H1 (cell line): Measurements from ENCODE around the gene BBS9. TPM values are rescaled to one million over a fixed set of nuclear protein-coding genes. Genes with fewer than 3 reads are reported as not detected.

ENCODE experiments used
- CTCF ChIA-PET: fragments of 300-600 bp; sonication (Branson Sonifier 250); formaldehyde crosslinking; loops from one replicate; lab custom pipeline; 2021; ENCODE audit not compliant: partially characterized antibody; lab: Charles Lee
- POLR2A ChIA-PET: fragments of 300-600 bp; sonication (Branson Sonifier 250); formaldehyde crosslinking; loops from one replicate; lab custom pipeline; 2021; ENCODE audit warnings: inconsistent platforms; ENCODE audit not compliant: partially characterized antibody; lab: Charles Lee
- DNase-seq, 2 experiments: peaks; one replicate each; pipeline versions ENCODE4 v3.0.0 to v3.0.0-alpha.2; 2010 to 2022; ENCODE audit warnings: low spot score in 2 of 2, low read depth in 1 of 2, mixed read lengths in 1 of 2
- FAIRE-seq: peaks from 2 replicates; lab custom pipeline; 2011; peaks lifted over from hg19 to GRCh38; lab: Jason Lieb, UNC
- H2AFZ ChIP-seq: 2 replicates; pipeline ENCODE4 v1.8.1; 2012; ENCODE audit warnings: low read length, inconsistent platforms
- H2AK5ac ChIP-seq: 2 replicates; pipeline ENCODE4 v1.6.1; 2013; ENCODE audit warnings: low read depth, low read length
- H2BK120ac ChIP-seq: replicated peaks from 2 replicates; pipeline ENCODE3; 2013; ENCODE audit warnings: low read depth, low read length, inconsistent platforms
- H2BK12ac ChIP-seq: 2 replicates; pipeline ENCODE4 v1.6.1; 2013; ENCODE audit warnings: low read depth, low read length
- H2BK15ac ChIP-seq: 2 replicates; pipeline ENCODE4 v1.6.1; 2013; ENCODE audit warnings: low read length
- H2BK20ac ChIP-seq: 2 replicates; pipeline ENCODE4 v1.6.1; 2013; ENCODE audit warnings: low read length
- H2BK5ac ChIP-seq: 2 replicates; pipeline ENCODE4 v1.6.1; 2013; ENCODE audit warnings: low read depth, low read length
- H3K14ac ChIP-seq: 2 replicates; pipeline ENCODE4 v1.6.1; 2013; ENCODE audit warnings: inconsistent platforms; ENCODE audit not compliant: insufficient read length
- H3K18ac ChIP-seq: 2 replicates; pipeline ENCODE4 v1.6.1; 2013; ENCODE audit warnings: low read length; ENCODE audit errors: extremely low read depth
- H3K23ac ChIP-seq: 2 replicates; pipeline ENCODE4 v1.6.1; 2013; ENCODE audit warnings: inconsistent platforms; ENCODE audit not compliant: insufficient read length
- H3K23me2 ChIP-seq: 2 replicates; pipeline ENCODE4 v1.6.1; 2013; ENCODE audit warnings: low read depth, low read length
- H3K27ac ChIP-seq: 2 replicates; pipeline ENCODE4 v1.6.1; 2011; ENCODE audit warnings: low read depth, low read length, inconsistent platforms
- H3K27me3 ChIP-seq, 4 experiments: replicated peaks in 1 of 4; 1 replicate in 1 of 4; 2 replicates in 3 of 4; pipeline versions ENCODE4 v1.6.1 to v1.8.1; 2011 to 2013; ENCODE audit warnings: low read length in 3 of 4, mild to moderate bottlenecking in 3 of 4, inconsistent platforms in 2 of 4, mixed read lengths in 2 of 4, moderate library complexity in 1 of 4; ENCODE audit not compliant: control insufficient read depth in 3 of 4, insufficient read depth in 3 of 4; ENCODE audit errors: extremely low read depth in 1 of 4
- H3K36me3 ChIP-seq, 4 experiments: 2 replicates each; pipeline versions ENCODE4 v1.6.1 to v1.8.1; 2011 to 2013; ENCODE audit warnings: mild to moderate bottlenecking in 4 of 4, low read length in 3 of 4, moderate library complexity in 2 of 4, control low read depth in 1 of 4, inconsistent platforms in 1 of 4; ENCODE audit not compliant: insufficient read depth in 4 of 4, control insufficient read depth in 2 of 4
- H3K4ac ChIP-seq: replicated peaks from 2 replicates; pipeline ENCODE3; 2013; ENCODE audit warnings: low read length, low read depth, mixed read lengths, inconsistent platforms; ENCODE audit not compliant: insufficient read length
- H3K4me1 ChIP-seq, 4 experiments: replicated peaks in 1 of 4; 1 replicate in 1 of 4; 2 replicates in 3 of 4; pipeline versions ENCODE4 v1.6.1 to v1.8.1; 2011 to 2013; ENCODE audit warnings: low read length in 3 of 4, inconsistent platforms in 2 of 4, mixed read lengths in 1 of 4; ENCODE audit not compliant: insufficient read depth in 4 of 4, control insufficient read depth in 3 of 4
- H3K4me2 ChIP-seq, 2 experiments: 2 replicates each; pipeline versions ENCODE4 v1.6.1 to v1.8.1; 2011 to 2013; ENCODE audit warnings: low read depth in 2 of 2, low read length in 2 of 2, control low read depth in 1 of 2, inconsistent platforms in 1 of 2, mild to moderate bottlenecking in 1 of 2; ENCODE audit not compliant: insufficient read depth in 1 of 2
- H3K4me3 ChIP-seq, 4 experiments: fragments of 200-600, 300-600 bp in 1 of 4; sonication (generic), shearing (Covaris generic), sonication (Bioruptor Twin) in 1 of 4; 2 replicates each; pipeline versions ENCODE4 v1.5.1 to v1.8.1; 2011 to 2016; ENCODE audit warnings: low read length in 4 of 4, low read depth in 3 of 4, control low read depth in 2 of 4, inconsistent platforms in 2 of 4, mild to moderate bottlenecking in 2 of 4, mixed read lengths in 1 of 4, moderate library complexity in 1 of 4; ENCODE audit not compliant: insufficient read depth in 2 of 4; ENCODE audit errors: extremely low read depth in 1 of 4
- H3K56ac ChIP-seq: replicated peaks from 2 replicates; pipeline ENCODE3; 2013; ENCODE audit warnings: low read depth, mild to moderate bottlenecking, mixed read lengths, low read length, inconsistent platforms; ENCODE audit not compliant: insufficient read length
- H3K79me1 ChIP-seq: 2 replicates; pipeline ENCODE4 v1.6.1; 2013; ENCODE audit warnings: low read depth, low read length, control low read depth
- H3K79me2 ChIP-seq, 2 experiments: 2 replicates each; pipeline versions ENCODE4 v1.6.1 to v1.8.1; 2012 to 2013; ENCODE audit warnings: low read length in 2 of 2, mild to moderate bottlenecking in 2 of 2, inconsistent platforms in 1 of 2; ENCODE audit not compliant: insufficient read depth in 2 of 2, control insufficient read depth in 1 of 2
- H3K9ac ChIP-seq, 4 experiments: replicated peaks in 1 of 4; 1 replicate in 1 of 4; 2 replicates in 3 of 4; pipeline versions ENCODE4 v1.6.1 to v1.8.1; 2011 to 2013; ENCODE audit warnings: low read depth in 3 of 4, low read length in 3 of 4, control low read depth in 2 of 4, mild to moderate bottlenecking in 2 of 4, moderate library complexity in 2 of 4, inconsistent platforms in 1 of 4; ENCODE audit errors: extremely low read depth in 1 of 4
- H3K9me3 ChIP-seq, 2 experiments: 2 replicates each; pipeline versions ENCODE4 v1.6.1 to v1.8.1; 2012 to 2013; ENCODE audit warnings: mild to moderate bottlenecking in 2 of 2, moderate library complexity in 2 of 2, control low read depth in 1 of 2, inconsistent platforms in 1 of 2, low read depth in 1 of 2, low read length in 1 of 2, mixed read lengths in 1 of 2; ENCODE audit not compliant: insufficient read depth in 2 of 2
- H4K20me1 ChIP-seq, 2 experiments: replicated peaks in 1 of 2; 2 replicates each; pipeline versions ENCODE3 to v1.8.1; 2011 to 2013; ENCODE audit warnings: inconsistent platforms in 2 of 2, low read length in 2 of 2, mild to moderate bottlenecking in 1 of 2; ENCODE audit not compliant: insufficient read depth in 2 of 2, control insufficient read depth in 1 of 2
- H4K5ac ChIP-seq: 2 replicates; pipeline ENCODE4 v1.6.1; 2013; ENCODE audit warnings: low read length, low read depth, mixed read lengths, inconsistent platforms; ENCODE audit not compliant: insufficient read length
- H4K8ac ChIP-seq: 2 replicates; pipeline ENCODE4 v1.8.0; 2013; ENCODE audit warnings: mild to moderate bottlenecking, moderate library complexity, low read length, inconsistent platforms; ENCODE audit not compliant: insufficient read depth; ENCODE audit errors: extremely low read depth
- H4K91ac ChIP-seq: replicated peaks from 2 replicates; pipeline ENCODE3; 2013; ENCODE audit warnings: low read length, mixed read lengths, inconsistent platforms; ENCODE audit not compliant: insufficient read length
- HDAC6 ChIP-seq: IDR thresholded peaks from one replicate; pipeline ENCODE4 v1.7.1; 2012; ENCODE audit warnings: low read depth, mild to moderate bottlenecking, inconsistent platforms, low read length, moderate library complexity
- MAFK ChIP-seq: IDR thresholded peaks from 2 replicates; pipeline ENCODE4 v1.6.1; 2012; ENCODE audit warnings: low read depth, mild to moderate bottlenecking, improper control_type of control experiment, low read length
- POU5F1 ChIP-seq: IDR thresholded peaks from 2 replicates; pipeline ENCODE4 v1.6.1; 2011; ENCODE audit warnings: low read depth, mild to moderate bottlenecking, low read length, moderate library complexity
- TCF12 ChIP-seq: IDR thresholded peaks from 2 replicates; pipeline ENCODE4 v1.6.1; 2011; ENCODE audit warnings: low read depth, mild to moderate bottlenecking, low read length
- WGBS, 2 experiments: shearing (Covaris generic) in 1 of 2; methylation state at CpG; one replicate each; pipeline versions ENCODE4 v1.1.6 to v1.1.7; 2013 to 2015; ENCODE audit warnings: low lambda C conversion rate in 2 of 2, mixed read lengths in 2 of 2, inconsistent platforms in 1 of 2, low coverage in 1 of 2, missing lambda C conversion rate in 1 of 2; ENCODE audit not compliant: insufficient replicate concordance in 2 of 2, insufficient coverage in 1 of 2, insufficient read length in 1 of 2; ENCODE audit errors: extremely low coverage in 1 of 2, missing lambda C conversion rate in 1 of 2; 5-methylcytosine and 5-hydroxymethylcytosine counted together
- polyA plus RNA-seq, 7 experiments: library from polyadenylated mRNA; depleted of rRNA in 3 of 7; stranded (reverse) in 5 of 7; unstranded in 2 of 7; fragments of >200 nt in 5 of 7; fragments of 200-250 nt in 2 of 7; gene quantifications; 1 replicate in 5 of 7; 2 replicates in 1 of 7; 4 replicates in 1 of 7; pipeline versions ENCODE4 v1.2.1 to v1.2.3, GENCODE V29; 2011 to 2013; ENCODE audit warnings: missing spikeins in 2 of 7, mixed read lengths in 2 of 7
- total RNA-seq: library from RNA; stranded (reverse); fragmentation: NEBNext Ultra II Directional; extraction: Animal tissue kit (Norgen Biotek cat#: 25700); gene quantifications from 2 replicates; pipeline ENCODE4 v1.2.1, GENCODE V29; 2021

Gene BBS9
- total and polyA plus RNA-seq, 2 of the 8 experiments (the other 6 are each of a cell fraction or from before 2014, with no cell fraction given) = 22.3 to 37.0 TPM

- no peak overlapping the region for H3K18ac ChIP-seq
- H3K27ac ChIP-seq = no peak overlapping the region
- no peak for DNase-seq
- H2BK5ac ChIP-seq = no peak overlapping the region
- H3K4me2 ChIP-seq = no peak overlapping the region
- no peaks in the 10 kb centered on the region for H3K79me2 ChIP-seq
- no peaks in the 10 kb centered on the region for H3K9me3 ChIP-seq
- H3K23ac ChIP-seq = no peak overlapping the region
- no peak overlapping the region for H2BK20ac ChIP-seq
- no peak overlapping the region for H3K14ac ChIP-seq
- no peak overlapping the region for H3K56ac ChIP-seq
- H3K9ac ChIP-seq = no peak overlapping the region
- H2BK120ac ChIP-seq = no peak overlapping the region
- H4K8ac ChIP-seq = no peak overlapping the region
- no peaks in the 10 kb centered on the region; the same call in 1 of the 2 replicates for H3K79me1 ChIP-seq
- no peak for FAIRE-seq
- no peaks in the 10 kb centered on the region for H3K36me3 ChIP-seq
- H2BK12ac ChIP-seq = no peak overlapping the region
- no peak overlapping the region for H3K4ac ChIP-seq
- no peaks in the 10 kb centered on the region for H3K23me2 ChIP-seq
- ChIA-PET CTCF (no interaction called here), POLR2A (no interaction called here)
- no peak overlapping the region for H4K91ac ChIP-seq
- no peaks in the 10 kb centered on the region for H3K4me1 ChIP-seq
- TF ChIP-seq HDAC6 = no peak
- TF ChIP-seq MAFK = no peak
- no peak for TF ChIP-seq POU5F1
- no peak for TF ChIP-seq TCF12
- H2AFZ ChIP-seq = no peak overlapping the region
- 88% methylated on average over 5 of the region's 5 CpGs; no CpG with 5 or more reads in 1 of the 2 experiments for WGBS, 2 experiments
- no peaks in the 10 kb centered on the region for H4K20me1 ChIP-seq
- H2BK15ac ChIP-seq = no peak overlapping the region
- no peak overlapping the region for H4K5ac ChIP-seq
- no peak overlapping the region for H3K4me3 ChIP-seq
- H2AK5ac ChIP-seq = no peak overlapping the region
- H3K27me3 ChIP-seq = no peaks in the 10 kb centered on the region
Measured at GRCh38 chr7:33449847-33450246, 320.5 kb downstream of the BBS9 start.
